ENCODE measurements around the gene PCNX2. TPM values are rescaled to one million over a fixed set of nuclear protein-coding genes. Genes with fewer than 3 reads are reported as not detected.

The PCNX2 gene
- total and polyA plus RNA-seq, 8 donors: 3.0 to 34.4 (median 9.9) TPM

DNA sequence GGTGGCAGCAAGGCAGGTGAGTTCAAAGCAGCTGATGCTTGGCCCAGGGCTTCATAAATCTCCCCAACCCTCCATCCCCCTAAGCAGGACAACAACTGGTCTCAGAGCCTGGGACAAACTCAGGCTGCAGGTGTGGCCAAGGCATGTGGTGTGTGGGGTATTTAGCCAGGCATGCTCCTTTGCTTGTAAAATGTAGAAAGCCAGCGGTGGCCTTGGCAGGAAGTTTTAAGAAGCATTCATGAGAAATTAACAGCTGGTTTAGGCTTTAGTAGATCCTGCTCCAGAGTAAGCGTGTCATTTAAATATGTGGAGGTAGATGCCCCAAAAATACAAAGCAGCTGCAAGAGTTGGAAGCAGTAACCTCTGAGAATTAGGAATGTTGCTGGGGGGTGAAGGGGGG, 300.3 kb downstream of the PCNX2 start:
- WGBS, 5 donors: 92 to 96% (median 94%) methylated on average over 2 of the region's 2 CpGs
- TF ChIP-seq EP300 (IDR thresholded peaks at IDR 0.05) (no peak), POLR2AphosphoS5 (IDR thresholded peaks at IDR 0.05) (no peak)
- peaks cover 0 to 10% (median 8%) of the 10 kb centered on the region in 4 donors for H3K9me3 ChIP-seq
- intact Hi-C loops (cut with DNase I; ENCODE audit: low total_unique reads): no loop called here
- no peak overlapping the region for H3K27ac ChIP-seq
- no peak overlapping the region for H3K4me3 ChIP-seq
- H3K4me1 ChIP-seq: no peaks in the 10 kb centered on the region
- no peaks in the 10 kb centered on the region for H3K27me3 ChIP-seq
- DNase-seq: no peak
- H3K36me3 ChIP-seq: peaks cover 0 to 55% (median 42%) of the 10 kb centered on the region in 4 donors

GRCh38 chr1:232993555-232993954, 302.0 kb downstream of the PCNX2 start:
- no peak overlapping the region for H3K27ac ChIP-seq
- WGBS, 5 donors: 89 to 99% (median 98%) methylated on average over 3 of the region's 3 CpGs
- peaks cover 0 to 41% (median 26%) of the 10 kb centered on the region in 4 donors for H3K36me3 ChIP-seq
- H3K4me1 ChIP-seq: no peaks in the 10 kb centered on the region
- intact Hi-C loops (cut with DNase I; ENCODE audit: low total_unique reads): no loop called here
- no peak for TF ChIP-seq POLR2AphosphoS5 (IDR thresholded peaks at IDR 0.05)
- no peak for TF ChIP-seq POLR2A (IDR thresholded peaks at IDR 0.05)
- no peak for TF ChIP-seq EP300 (IDR thresholded peaks at IDR 0.05)
- TF ChIP-seq, protein P1, sequence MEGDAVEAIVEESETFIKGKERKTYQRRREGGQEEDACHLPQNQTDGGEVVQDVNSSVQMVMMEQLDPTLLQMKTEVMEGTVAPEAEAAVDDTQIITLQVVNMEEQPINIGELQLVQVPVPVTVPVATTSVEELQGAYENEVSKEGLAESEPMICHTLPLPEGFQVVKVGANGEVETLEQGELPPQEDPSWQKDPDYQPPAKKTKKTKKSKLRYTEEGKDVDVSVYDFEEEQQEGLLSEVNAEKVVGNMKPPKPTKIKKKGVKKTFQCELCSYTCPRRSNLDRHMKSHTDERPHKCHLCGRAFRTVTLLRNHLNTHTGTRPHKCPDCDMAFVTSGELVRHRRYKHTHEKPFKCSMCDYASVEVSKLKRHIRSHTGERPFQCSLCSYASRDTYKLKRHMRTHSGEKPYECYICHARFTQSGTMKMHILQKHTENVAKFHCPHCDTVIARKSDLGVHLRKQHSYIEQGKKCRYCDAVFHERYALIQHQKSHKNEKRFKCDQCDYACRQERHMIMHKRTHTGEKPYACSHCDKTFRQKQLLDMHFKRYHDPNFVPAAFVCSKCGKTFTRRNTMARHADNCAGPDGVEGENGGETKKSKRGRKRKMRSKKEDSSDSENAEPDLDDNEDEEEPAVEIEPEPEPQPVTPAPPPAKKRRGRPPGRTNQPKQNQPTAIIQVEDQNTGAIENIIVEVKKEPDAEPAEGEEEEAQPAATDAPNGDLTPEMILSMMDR (IDR thresholded peaks at IDR 0.05): no peak
- no peak overlapping the region for H3K4me3 ChIP-seq
- H3K9me3 ChIP-seq: peaks cover 0 to 10% (median 8%) of the 10 kb centered on the region in 4 donors
- H3K27me3 ChIP-seq: no peaks in the 10 kb centered on the region
- DNase-seq: no peak

GRCh38 chr1:232992227-232992626, 303.3 kb downstream of the PCNX2 start:
- Histone ChIP-seq H3K4me3 (no peak overlapping the region), H3K4me1 (no peaks in the 10 kb centered on the region), H3K36me3 (peaks cover 0 to 28% (median 13%) of the 10 kb centered on the region in 4 donors), H3K9me3 (peaks cover 0 to 10% (median 8%) of the 10 kb centered on the region in 4 donors), H3K27ac (no peak overlapping the region), H3K27me3 (no peaks in the 10 kb centered on the region)
- DNase-seq: no peak
- WGBS, 5 donors: 86 to 98% (median 90%) methylated on average over 3 of the region's 3 CpGs
- TF ChIP-seq POLR2AphosphoS5 (IDR thresholded peaks at IDR 0.05) (no peak), POLR2A (IDR thresholded peaks at IDR 0.05) (no peak), EP300 (IDR thresholded peaks at IDR 0.05) (no peak)
- TF ChIP-seq, protein P1 (IDR thresholded peaks at IDR 0.05): no peak
- intact Hi-C loops (cut with DNase I; ENCODE audit: low total_unique reads): no loop called here

- WGBS, 5 donors: 85 to 90% (median 86%) methylated on average over 7 of the region's 7 CpGs
- DNase-seq: no peak
- no peak for TF ChIP-seq EP300 (IDR thresholded peaks at IDR 0.05)
- TF ChIP-seq POLR2A (IDR thresholded peaks at IDR 0.05): no peak
- no peak for TF ChIP-seq POLR2AphosphoS5 (IDR thresholded peaks at IDR 0.05)
- TF ChIP-seq, protein P1 (IDR thresholded peaks at IDR 0.05): no peak
- H3K4me3 ChIP-seq: no peak overlapping the region
- peaks cover 0 to 10% (median 8%) of the 10 kb centered on the region in 4 donors for H3K9me3 ChIP-seq
- H3K27me3 ChIP-seq: no peaks in the 10 kb centered on the region
- no peaks in the 10 kb centered on the region for H3K4me1 ChIP-seq
- intact Hi-C loops (cut with DNase I; ENCODE audit: low total_unique reads): no loop called here
- H3K36me3 ChIP-seq: peaks cover 0 to 24% (median 10%) of the 10 kb centered on the region in 4 donors
- H3K27ac ChIP-seq: no peak overlapping the region
Observed at GRCh38 chr1:232991238-232991637, 304.3 kb downstream of the PCNX2 start.

Measured in stomach (tissue), 9 donors.